ENCODE measurements around the gene LRRK1.

LRRK1 gene

GRCh38 chr15:100898152-100898490, 21.0 kb upstream of the LRRK1 start:
- Histone ChIP-seq H3K4me1 (peaks cover 0 to 38% (median 18%) of the 10 kb centered on the region in 4 donors), H3K27me3 (peaks cover 0 to 19% of the 10 kb centered on the region in 2 donors), H3K4me3 (no peak overlapping the region), H3K9me3 (no peaks in the 10 kb centered on the region), H3K27ac (no peak overlapping the region), H3K36me3 (no peaks in the 10 kb centered on the region)
- TF ChIP-seq CTCF (IDR thresholded peaks at IDR 0.05): no peak
- no peak for DNase-seq
- intact Hi-C loops (cut with DNase I; ENCODE audit: low total_unique reads): no loop called here

GRCh38 chr15:100898661-100899462, 20.3 kb upstream of the LRRK1 start:
- no peak overlapping the region for H3K4me3 ChIP-seq
- H3K27ac ChIP-seq: no peak overlapping the region
- no peak for DNase-seq
- peaks cover 0 to 31% (median 15%) of the 10 kb centered on the region in 4 donors for H3K4me1 ChIP-seq
- peaks cover 0 to 19% of the 10 kb centered on the region in 2 donors for H3K27me3 ChIP-seq
- TF ChIP-seq CTCF (IDR thresholded peaks at IDR 0.05): no peak
- no peaks in the 10 kb centered on the region for H3K9me3 ChIP-seq
- H3K36me3 ChIP-seq: no peaks in the 10 kb centered on the region
- intact Hi-C loops (cut with DNase I; ENCODE audit: low total_unique reads): no loop called here

- intact Hi-C loops (cut with DNase I; ENCODE audit: low total_unique reads): no loop called here
- no peaks in the 10 kb centered on the region for H3K36me3 ChIP-seq
- peaks cover 0 to 23% (median 8%) of the 10 kb centered on the region in 4 donors for H3K4me1 ChIP-seq
- H3K27me3 ChIP-seq: peaks cover 0 to 19% of the 10 kb centered on the region in 2 donors
- DNase-seq: no peak
- H3K4me3 ChIP-seq: no peak overlapping the region
- H3K9me3 ChIP-seq: no peaks in the 10 kb centered on the region
- no peak for TF ChIP-seq CTCF (IDR thresholded peaks at IDR 0.05)
- H3K27ac ChIP-seq: no peak overlapping the region
Measured at GRCh38 chr15:100899601-100900000, 19.6 kb upstream of the LRRK1 start.

- TF ChIP-seq CTCF (IDR thresholded peaks at IDR 0.05): no peak
- no peak overlapping the region for H3K4me3 ChIP-seq
- H3K27me3 ChIP-seq: peaks cover 0 to 19% of the 10 kb centered on the region in 2 donors
- peaks cover 0 to 19% (median 7%) of the 10 kb centered on the region in 4 donors for H3K4me1 ChIP-seq
- DNase-seq: no peak
- H3K9me3 ChIP-seq: no peaks in the 10 kb centered on the region
- H3K36me3 ChIP-seq: no peaks in the 10 kb centered on the region
- H3K27ac ChIP-seq: no peak overlapping the region
- intact Hi-C loops (cut with DNase I; ENCODE audit: low total_unique reads): no loop called here
Measured at GRCh38 chr15:100900136-100900794, 18.9 kb upstream of the LRRK1 start.

- TF ChIP-seq CTCF (IDR thresholded peaks at IDR 0.05): no peak
- no peak for DNase-seq
- no peak overlapping the region for H3K27ac ChIP-seq
- H3K36me3 ChIP-seq: no peaks in the 10 kb centered on the region
- H3K4me1 ChIP-seq: peaks cover 0 to 19% (median 7%) of the 10 kb centered on the region in 4 donors
- H3K27me3 ChIP-seq: peaks cover 0 to 19% of the 10 kb centered on the region in 2 donors
- intact Hi-C loops (cut with DNase I; ENCODE audit: low total_unique reads): no loop called here
- no peaks in the 10 kb centered on the region for H3K9me3 ChIP-seq
- H3K4me3 ChIP-seq: no peak overlapping the region
Measured at GRCh38 chr15:100900795-100901169, 18.4 kb upstream of the LRRK1 start.

Measured in tibial artery (tissue), 4 donors.